Uterus (tissue), 4 donors: ENCODE results near the gene KRTAP29-1. TPM values are rescaled to one million over a fixed set of nuclear protein-coding genes. Genes with fewer than 3 reads are reported as not detected.

Experiments used
- DNase-seq, 2 donors: peaks; one replicate each; pipeline ENCODE4 v3.0.0-alpha.2; 2019 to 2020
- H3K27ac ChIP-seq, 2 donors: fragments of 200-600 bp; sonication (generic); 1 replicate in 1 of 2; 2 replicates in 1 of 2; pipeline ENCODE4 v1.5.1; 2016 to 2018
- H3K27me3 ChIP-seq, 2 donors: fragments of 200-600 bp; sonication (generic); one replicate each; pipeline ENCODE4 v1.5.1; 2018 to 2019; ENCODE audit warnings: control low read depth in 1 of 2
- H3K36me3 ChIP-seq, 2 donors: fragments of 200-600 bp; sonication (generic); one replicate each; pipeline ENCODE4 v1.5.1; 2019; ENCODE audit warnings: control low read depth in 1 of 2
- H3K4me1 ChIP-seq, 2 donors: fragments of 200-600 bp; sonication (generic); one replicate each; pipeline ENCODE4 v1.5.1; 2018 to 2019; ENCODE audit warnings: control low read depth in 1 of 2
- H3K4me3 ChIP-seq, 2 donors: fragments of 200-600 bp; sonication (generic); 1 replicate in 1 of 2; 2 replicates in 1 of 2; pipeline ENCODE4 v1.5.1; 2018 to 2019; ENCODE audit warnings: mild to moderate bottlenecking in 1 of 2
- H3K9me3 ChIP-seq, 2 donors: fragments of 200-600 bp; sonication (generic); one replicate each; pipeline ENCODE4 v1.5.1; 2019; ENCODE audit warnings: control low read depth in 1 of 2
- POLR2A ChIP-seq, 2 donors: fragments of 450-650 bp; IDR thresholded peaks; one replicate each; pipeline ENCODE4 v1.6.1; 2016; ENCODE audit warnings: antibody characterized with exemption in 2 of 2, mild to moderate bottlenecking in 1 of 2, moderate library complexity in 1 of 2
- intact Hi-C: fragments of 100-400 bp; cut with DNase I; formaldehyde crosslinking; loops from one replicate; pipeline ENCODE4 v1.15.1; 2023; ENCODE audit warnings: low total_unique reads
- total RNA-seq, 4 donors: library from RNA; depleted of rRNA in 3 of 4; stranded (reverse); fragments of >200 nt in 3 of 4; gene quantifications; one replicate each; pipeline versions ENCODE4 v1.1.0 to v1.2.4, GENCODE V29; 2014 to 2023
- TF ChIP-seq, protein P1 (sequence below), 4 experiments: fragments of 200-600 bp in 2 of 4; fragments of 450-650 bp in 2 of 4; sonication (generic) in 2 of 4; IDR thresholded peaks; one replicate each; pipeline ENCODE4 v1.5.1; 2016 to 2019; ENCODE audit warnings: antibody characterized with exemption in 4 of 4, mild to moderate bottlenecking in 2 of 4, moderate library complexity in 1 of 4
- donor health status: DM: yes; HTN: yes; CAD: no.

The KRTAP29-1 gene
- total RNA-seq, 4 donors from 2014 or later, result not detected

GRCh38 chr17:41326173-41327145 is 23.8 kb upstream of the KRTAP29-1 start:
- Histone ChIP-seq H3K9me3 (no peaks in the 10 kb centered on the region), H3K4me3 (no peak overlapping the region), H3K27me3 (no peaks in the 10 kb centered on the region), H3K36me3 (no peaks in the 10 kb centered on the region), H3K4me1 (no peaks in the 10 kb centered on the region), H3K27ac (no peak overlapping the region)
- TF ChIP-seq, protein P1, sequence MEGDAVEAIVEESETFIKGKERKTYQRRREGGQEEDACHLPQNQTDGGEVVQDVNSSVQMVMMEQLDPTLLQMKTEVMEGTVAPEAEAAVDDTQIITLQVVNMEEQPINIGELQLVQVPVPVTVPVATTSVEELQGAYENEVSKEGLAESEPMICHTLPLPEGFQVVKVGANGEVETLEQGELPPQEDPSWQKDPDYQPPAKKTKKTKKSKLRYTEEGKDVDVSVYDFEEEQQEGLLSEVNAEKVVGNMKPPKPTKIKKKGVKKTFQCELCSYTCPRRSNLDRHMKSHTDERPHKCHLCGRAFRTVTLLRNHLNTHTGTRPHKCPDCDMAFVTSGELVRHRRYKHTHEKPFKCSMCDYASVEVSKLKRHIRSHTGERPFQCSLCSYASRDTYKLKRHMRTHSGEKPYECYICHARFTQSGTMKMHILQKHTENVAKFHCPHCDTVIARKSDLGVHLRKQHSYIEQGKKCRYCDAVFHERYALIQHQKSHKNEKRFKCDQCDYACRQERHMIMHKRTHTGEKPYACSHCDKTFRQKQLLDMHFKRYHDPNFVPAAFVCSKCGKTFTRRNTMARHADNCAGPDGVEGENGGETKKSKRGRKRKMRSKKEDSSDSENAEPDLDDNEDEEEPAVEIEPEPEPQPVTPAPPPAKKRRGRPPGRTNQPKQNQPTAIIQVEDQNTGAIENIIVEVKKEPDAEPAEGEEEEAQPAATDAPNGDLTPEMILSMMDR (IDR thresholded peaks at IDR 0.05), result no peak
- no peak for TF ChIP-seq POLR2A (IDR thresholded peaks at IDR 0.05)
- DNase-seq, result no peak
- intact Hi-C loops, result no loop called here

DNA sequence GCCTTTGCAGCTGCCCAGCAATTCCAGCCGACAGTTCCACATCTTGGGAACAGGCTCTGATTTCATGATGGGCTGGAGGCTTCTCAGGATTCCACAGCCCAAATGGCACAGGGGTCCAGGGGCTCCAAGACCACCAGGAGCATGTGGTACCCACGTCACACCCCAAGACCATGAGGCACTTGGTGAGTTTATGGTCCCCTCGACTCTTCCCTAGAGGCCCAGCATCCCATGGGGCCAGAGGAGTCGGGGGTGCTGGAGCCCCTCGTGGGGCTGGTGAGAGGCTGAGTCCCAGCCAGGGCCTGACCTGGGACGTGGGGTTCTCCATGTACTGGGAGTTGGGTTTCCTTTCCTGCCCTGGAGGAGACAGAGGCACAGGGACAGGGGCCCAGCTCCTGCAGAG is 23.0 kb upstream of the KRTAP29-1 start:
- no peak for DNase-seq
- Histone ChIP-seq H3K27me3 (no peaks in the 10 kb centered on the region), H3K36me3 (no peaks in the 10 kb centered on the region), H3K4me1 (no peaks in the 10 kb centered on the region), H3K27ac (no peak overlapping the region), H3K9me3 (no peaks in the 10 kb centered on the region), H3K4me3 (no peak overlapping the region)
- TF ChIP-seq, protein P1 (IDR thresholded peaks at IDR 0.05), result no peak
- TF ChIP-seq POLR2A (IDR thresholded peaks at IDR 0.05), result no peak
- intact Hi-C loops, result no loop called here

DNA sequence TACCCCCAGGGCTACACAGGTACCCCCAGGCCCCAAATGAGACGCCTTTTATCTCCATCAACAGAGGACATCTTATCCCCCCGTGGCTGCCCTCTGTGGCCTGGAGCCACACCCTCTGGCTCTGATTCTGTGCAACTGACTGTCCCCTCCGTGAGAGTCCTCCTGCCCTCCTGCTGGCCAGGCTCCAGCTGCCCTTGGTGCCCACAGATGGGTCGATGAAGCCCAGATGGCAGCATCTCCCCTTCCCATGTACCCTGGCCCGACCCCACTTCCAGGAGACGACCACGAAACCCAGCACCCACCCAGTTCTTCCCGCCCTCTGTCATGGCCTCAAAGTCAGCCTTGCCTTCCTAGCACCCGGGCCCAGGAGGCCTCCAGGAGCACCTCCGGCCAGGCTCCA is 22.5 kb upstream of the KRTAP29-1 start:
- intact Hi-C loops, result no loop called here
- no peak for DNase-seq
- H3K4me3 ChIP-seq, result no peak overlapping the region
- H3K27me3 ChIP-seq, result no peaks in the 10 kb centered on the region
- no peak overlapping the region for H3K27ac ChIP-seq
- H3K4me1 ChIP-seq, result no peaks in the 10 kb centered on the region
- TF ChIP-seq POLR2A (IDR thresholded peaks at IDR 0.05), result no peak
- TF ChIP-seq, protein P1 (IDR thresholded peaks at IDR 0.05), result no peak
- H3K36me3 ChIP-seq, result no peaks in the 10 kb centered on the region
- H3K9me3 ChIP-seq, result no peaks in the 10 kb centered on the region

DNA sequence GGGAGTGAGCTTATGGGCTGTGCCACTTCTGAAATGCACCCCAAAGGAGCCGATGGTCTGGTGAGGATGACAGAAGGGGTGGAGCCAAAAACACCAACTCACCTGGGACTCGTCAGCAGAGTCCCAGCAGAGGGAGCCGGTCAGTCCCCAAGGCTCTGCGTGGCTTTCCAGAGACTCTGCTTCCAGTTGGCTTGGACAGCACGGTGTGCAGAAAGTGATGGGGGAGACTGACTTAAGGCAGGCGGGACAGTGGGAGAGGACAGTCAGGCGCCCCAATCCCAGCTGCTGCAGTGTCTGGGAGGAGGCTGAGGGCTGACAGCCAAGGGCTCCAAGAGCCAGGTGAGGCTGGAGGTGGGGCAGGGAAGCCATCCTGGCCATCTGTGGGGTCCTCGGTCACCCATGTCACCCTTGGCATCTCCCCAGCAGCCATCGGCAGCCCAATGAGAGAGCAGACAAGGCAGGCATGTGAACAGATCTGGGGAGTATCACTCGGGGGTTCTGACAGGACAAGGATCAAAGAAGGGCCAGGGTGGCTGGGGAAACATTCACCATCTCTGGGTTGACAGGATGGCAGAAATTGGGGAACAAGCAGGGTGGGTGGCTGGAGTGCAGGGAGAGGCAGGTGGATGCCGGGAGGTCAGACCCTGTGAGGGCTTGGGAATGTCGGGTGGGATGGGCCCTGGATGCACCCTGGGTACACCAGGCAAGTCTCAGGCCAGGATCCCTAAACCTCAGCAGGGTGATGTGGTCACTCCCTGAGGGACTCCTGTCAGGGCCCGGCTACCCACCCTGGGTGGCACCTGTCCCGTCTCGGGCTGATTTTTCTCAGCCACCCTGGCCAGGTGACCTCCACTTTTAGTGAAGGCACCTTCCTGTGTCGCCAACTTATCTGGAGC is 21.8 kb upstream of the KRTAP29-1 start:
- intact Hi-C loops, result no loop called here
- H3K36me3 ChIP-seq, result no peaks in the 10 kb centered on the region
- no peak for TF ChIP-seq POLR2A (IDR thresholded peaks at IDR 0.05)
- TF ChIP-seq, protein P1 (IDR thresholded peaks at IDR 0.05), result peak in 1 of 4 experiments; percentile 13
- DNase-seq, result no peak
- H3K4me1 ChIP-seq, result no peaks in the 10 kb centered on the region
- peaks cover 0 to 4% of the 10 kb centered on the region in 2 donors for H3K9me3 ChIP-seq
- no peak overlapping the region for H3K4me3 ChIP-seq
- H3K27ac ChIP-seq, result no peak overlapping the region
- no peaks in the 10 kb centered on the region for H3K27me3 ChIP-seq
